ENCODE results near the gene IL12RB1.

IL12RB1 gene

GRCh38 chr19:18086590-18087138, at the start of gene IL12RB1:
TSS of gene IL12RB1 (minus strand) at chr19:18086934. CDS start at chr19:18086823, 111 bp downstream.
- DNase-seq (ENCODE audit: low spot score) = no peak

- no peak for DNase-seq (ENCODE audit: low spot score)
Measured at GRCh38 chr19:18135712-18136584, 49.2 kb upstream of the IL12RB1 start.

- DNase-seq (ENCODE audit: low spot score) = no peak
Measured at GRCh38 chr19:18131841-18132596, 45.3 kb upstream of the IL12RB1 start.

GRCh38 chr19:18130523-18131242, 43.9 kb upstream of the IL12RB1 start:
- no peak for DNase-seq (ENCODE audit: low spot score)

GRCh38 chr19:18128805-18129204, 42.1 kb upstream of the IL12RB1 start:
- DNase-seq (ENCODE audit: low spot score) = no peak

GRCh38 chr19:18128044-18128443, 41.3 kb upstream of the IL12RB1 start:
- no peak for DNase-seq (ENCODE audit: low spot score)

GRCh38 chr19:18126097-18126496, 39.4 kb upstream of the IL12RB1 start:
- DNase-seq (ENCODE audit: low spot score) = no peak

GRCh38 chr19:18123819-18124218, 37.1 kb upstream of the IL12RB1 start:
- no peak for DNase-seq (ENCODE audit: low spot score)

- DNase-seq (ENCODE audit: low spot score) = no peak
Measured at GRCh38 chr19:18122860-18123795, 36.4 kb upstream of the IL12RB1 start.

- no peak for DNase-seq (ENCODE audit: low spot score)
Measured at GRCh38 chr19:18122424-18122823, 35.7 kb upstream of the IL12RB1 start.

GRCh38 chr19:18121166-18121565, 34.4 kb upstream of the IL12RB1 start:
- DNase-seq (ENCODE audit: low spot score) = no peak

- no peak for DNase-seq (ENCODE audit: low spot score)
Measured at GRCh38 chr19:18120127-18120526, 33.4 kb upstream of the IL12RB1 start.

GRCh38 chr19:18119717-18120105, 33.0 kb upstream of the IL12RB1 start:
- DNase-seq (ENCODE audit: low spot score) = no peak

- DNase-seq (ENCODE audit: low spot score) = no peak
Measured at GRCh38 chr19:18119013-18119716, 32.4 kb upstream of the IL12RB1 start.

GRCh38 chr19:18118420-18119012, 31.8 kb upstream of the IL12RB1 start:
- DNase-seq (ENCODE audit: low spot score) = no peak

- peak; percentile 93 for DNase-seq (ENCODE audit: low spot score)
Measured at GRCh38 chr19:18117692-18118378, 31.1 kb upstream of the IL12RB1 start.

GRCh38 chr19:18117364-18117691, 30.6 kb upstream of the IL12RB1 start:
- no peak for DNase-seq (ENCODE audit: low spot score)

- DNase-seq (ENCODE audit: low spot score) = no peak
Measured at GRCh38 chr19:18114483-18114882, 27.7 kb upstream of the IL12RB1 start.

- no peak for DNase-seq (ENCODE audit: low spot score)
Measured at GRCh38 chr19:18113827-18114226, 27.1 kb upstream of the IL12RB1 start.
